Measurements from ENCODE around the gene UGT1A6.

UGT1A6 gene

DNA sequence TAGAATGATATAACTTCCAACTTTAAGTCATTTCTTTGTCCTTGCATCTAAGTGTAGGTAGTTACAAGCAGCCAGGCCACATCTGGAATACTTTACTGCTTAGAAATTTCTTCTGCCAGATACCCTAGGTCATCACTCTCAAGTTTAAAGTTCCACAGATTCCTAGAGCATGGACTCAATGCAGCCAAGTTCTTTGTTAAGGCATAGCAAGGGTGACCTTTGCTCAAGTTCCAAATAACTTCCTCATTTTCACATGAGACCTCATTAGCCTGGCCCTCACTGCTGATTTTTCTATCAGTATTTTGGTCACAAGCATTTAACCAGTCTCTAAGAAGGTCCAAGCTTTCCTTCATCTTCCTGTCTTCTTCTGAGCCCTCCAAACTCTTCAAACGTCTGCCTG lies 28.8 kb upstream of the UGT1A6 start:
- no peaks in the 10 kb centered on the region for H3K9me3 ChIP-seq (ENCODE audit: severe bottlenecking)
- TF ChIP-seq, protein P1, sequence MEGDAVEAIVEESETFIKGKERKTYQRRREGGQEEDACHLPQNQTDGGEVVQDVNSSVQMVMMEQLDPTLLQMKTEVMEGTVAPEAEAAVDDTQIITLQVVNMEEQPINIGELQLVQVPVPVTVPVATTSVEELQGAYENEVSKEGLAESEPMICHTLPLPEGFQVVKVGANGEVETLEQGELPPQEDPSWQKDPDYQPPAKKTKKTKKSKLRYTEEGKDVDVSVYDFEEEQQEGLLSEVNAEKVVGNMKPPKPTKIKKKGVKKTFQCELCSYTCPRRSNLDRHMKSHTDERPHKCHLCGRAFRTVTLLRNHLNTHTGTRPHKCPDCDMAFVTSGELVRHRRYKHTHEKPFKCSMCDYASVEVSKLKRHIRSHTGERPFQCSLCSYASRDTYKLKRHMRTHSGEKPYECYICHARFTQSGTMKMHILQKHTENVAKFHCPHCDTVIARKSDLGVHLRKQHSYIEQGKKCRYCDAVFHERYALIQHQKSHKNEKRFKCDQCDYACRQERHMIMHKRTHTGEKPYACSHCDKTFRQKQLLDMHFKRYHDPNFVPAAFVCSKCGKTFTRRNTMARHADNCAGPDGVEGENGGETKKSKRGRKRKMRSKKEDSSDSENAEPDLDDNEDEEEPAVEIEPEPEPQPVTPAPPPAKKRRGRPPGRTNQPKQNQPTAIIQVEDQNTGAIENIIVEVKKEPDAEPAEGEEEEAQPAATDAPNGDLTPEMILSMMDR (IDR thresholded peaks at IDR 0.05; ENCODE audit: poor library complexity, severe bottlenecking), result no peak
- H3K4me3 ChIP-seq (ENCODE audit: severe bottlenecking), result no peak overlapping the region
- ATAC-seq (ENCODE audit: low read depth) (no peak), DNase-seq (ENCODE audit: low spot score) (no peak)
- no peak overlapping the region for H3K27ac ChIP-seq (ENCODE audit: poor library complexity, severe bottlenecking)
- no peaks in the 10 kb centered on the region for H3K4me1 ChIP-seq (ENCODE audit: insufficient read depth, poor library complexity, severe bottlenecking)
- no peaks in the 10 kb centered on the region for H3K36me3 ChIP-seq (ENCODE audit: low read depth)
- no peaks in the 10 kb centered on the region for H3K27me3 ChIP-seq (ENCODE audit: insufficient read depth, poor library complexity, severe bottlenecking)

DNA sequence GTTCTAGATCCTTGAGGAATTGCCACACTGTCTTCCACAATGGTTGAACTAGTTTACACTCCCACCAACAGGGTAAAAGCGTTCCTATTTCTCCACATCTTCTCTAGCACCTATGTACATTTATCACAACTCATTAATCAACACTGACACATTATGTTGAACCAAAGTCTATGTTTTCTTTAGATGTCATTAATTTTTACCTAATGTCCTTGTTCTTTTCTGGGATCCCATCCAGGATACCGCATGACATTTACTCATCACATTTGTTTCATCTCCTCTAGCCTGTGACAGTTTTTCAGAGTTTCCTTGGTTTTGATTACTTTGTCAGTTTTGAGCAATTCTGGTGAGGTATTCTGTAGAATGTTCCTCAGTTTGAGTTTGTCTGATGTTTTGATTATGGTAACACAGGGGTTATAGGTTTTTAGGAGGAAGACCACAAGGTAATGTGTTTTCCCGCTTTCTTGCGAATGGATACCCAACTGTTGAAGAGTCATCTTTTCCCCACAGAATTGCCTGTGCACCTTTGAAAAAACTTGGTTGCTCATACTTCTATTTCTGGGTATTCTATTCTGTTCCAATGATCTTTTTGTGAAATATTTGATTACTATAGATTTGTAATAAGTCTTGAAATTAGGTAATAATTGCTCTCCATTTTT lies 24.0 kb upstream of the UGT1A6 start:
- Histone ChIP-seq H3K4me1 (ENCODE audit: insufficient read depth, poor library complexity, severe bottlenecking) (no peaks in the 10 kb centered on the region), H3K27ac (ENCODE audit: poor library complexity, severe bottlenecking) (no peak overlapping the region), H3K36me3 (ENCODE audit: low read depth) (no peaks in the 10 kb centered on the region), H3K27me3 (ENCODE audit: insufficient read depth, poor library complexity, severe bottlenecking) (no peaks in the 10 kb centered on the region), H3K4me3 (ENCODE audit: severe bottlenecking) (no peak overlapping the region), H3K9me3 (ENCODE audit: severe bottlenecking) (no peaks in the 10 kb centered on the region)
- DNase-seq (ENCODE audit: low spot score), result no peak
- ATAC-seq (ENCODE audit: low read depth), result no peak
- TF ChIP-seq, protein P1 (IDR thresholded peaks at IDR 0.05; ENCODE audit: poor library complexity, severe bottlenecking), result no peak

DNA sequence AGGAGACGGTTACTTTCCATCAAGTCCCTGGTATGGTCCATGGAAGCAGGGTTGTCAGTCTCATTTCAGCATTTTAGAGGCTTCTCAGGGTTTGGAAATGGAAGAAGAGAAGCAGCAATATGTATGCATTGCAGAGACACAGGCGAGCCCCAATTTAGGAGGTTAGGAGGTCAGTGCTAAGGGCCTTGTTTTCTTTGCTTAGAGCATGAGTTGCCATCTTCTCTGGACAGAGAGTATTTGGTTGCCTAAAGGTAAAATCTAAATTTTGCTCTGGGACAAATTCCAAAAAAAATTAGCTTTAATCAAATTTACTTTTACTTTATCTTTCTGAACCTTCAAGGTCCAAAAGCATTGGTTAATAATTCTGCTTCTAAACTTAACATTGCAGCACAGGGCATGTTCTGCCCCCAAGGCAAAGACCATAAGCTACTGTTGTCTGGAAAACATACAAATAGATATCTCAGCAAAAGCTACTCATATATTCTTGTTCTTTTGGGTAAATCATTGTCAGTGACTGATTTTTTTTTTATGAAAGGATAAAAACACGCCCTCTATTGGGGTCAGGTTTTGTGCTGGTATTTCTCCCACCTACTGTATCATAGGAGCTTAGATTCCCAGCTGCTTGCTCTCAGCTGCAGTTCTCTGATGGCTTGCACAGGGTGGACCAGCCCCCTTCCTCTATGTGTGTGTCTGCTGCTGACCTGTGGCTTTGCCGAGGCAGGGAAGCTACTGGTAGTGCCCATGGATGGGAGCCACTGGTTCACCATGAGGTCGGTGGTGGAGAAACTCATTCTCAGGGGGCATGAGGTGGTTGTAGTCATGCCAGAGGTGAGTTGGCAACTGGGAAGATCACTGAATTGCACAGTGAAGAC lies 21.2 kb upstream of the UGT1A6 start, which contains the start of gene UGT1A9:
Gene UGT1A9, plus strand, starts transcription at position 609 of the 872 bp plus-strand sequence. Its CDS starts 37 bp downstream, at position 646.
- no peaks in the 10 kb centered on the region for H3K9me3 ChIP-seq (ENCODE audit: severe bottlenecking)
- no peaks in the 10 kb centered on the region for H3K36me3 ChIP-seq (ENCODE audit: low read depth)
- no peaks in the 10 kb centered on the region for H3K4me1 ChIP-seq (ENCODE audit: insufficient read depth, poor library complexity, severe bottlenecking)
- no peak within 1 kb of the TSS for H3K27ac ChIP-seq (ENCODE audit: poor library complexity, severe bottlenecking)
- DNase-seq (ENCODE audit: low spot score), result no peak
- TF ChIP-seq, protein P1 (IDR thresholded peaks at IDR 0.05; ENCODE audit: poor library complexity, severe bottlenecking), result no peak
- H3K27me3 ChIP-seq (ENCODE audit: insufficient read depth, poor library complexity, severe bottlenecking), result no peaks in the 10 kb centered on the region
- ATAC-seq (ENCODE audit: low read depth), result no peak
- no peak within 1 kb of the TSS for H3K4me3 ChIP-seq (ENCODE audit: severe bottlenecking)

DNA sequence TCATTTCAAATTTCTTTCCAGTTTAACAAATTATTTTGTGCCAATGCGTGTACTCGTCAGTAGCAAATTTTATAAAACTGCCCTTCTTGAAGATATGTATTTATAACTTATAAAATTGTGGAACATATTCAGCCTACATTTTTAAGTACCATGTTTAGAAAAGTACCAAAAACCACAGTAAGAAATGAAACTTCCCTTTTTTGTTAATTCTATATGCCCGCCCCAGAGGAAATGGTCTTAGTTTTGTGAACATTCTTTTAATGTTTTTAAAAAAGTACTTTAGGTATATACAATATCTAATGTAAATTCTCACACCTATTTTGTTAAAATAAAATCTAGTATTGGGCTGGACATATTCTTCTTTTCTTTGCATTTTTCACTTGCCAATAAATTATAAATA lies 19.8 kb upstream of the UGT1A6 start:
- H3K27me3 ChIP-seq (ENCODE audit: insufficient read depth, poor library complexity, severe bottlenecking), result no peaks in the 10 kb centered on the region
- ATAC-seq (ENCODE audit: low read depth) (no peak), DNase-seq (ENCODE audit: low spot score) (no peak)
- no peaks in the 10 kb centered on the region for H3K36me3 ChIP-seq (ENCODE audit: low read depth)
- no peak overlapping the region for H3K4me3 ChIP-seq (ENCODE audit: severe bottlenecking)
- no peaks in the 10 kb centered on the region for H3K4me1 ChIP-seq (ENCODE audit: insufficient read depth, poor library complexity, severe bottlenecking)
- H3K27ac ChIP-seq (ENCODE audit: poor library complexity, severe bottlenecking), result no peak overlapping the region
- H3K9me3 ChIP-seq (ENCODE audit: severe bottlenecking), result no peaks in the 10 kb centered on the region
- TF ChIP-seq, protein P1 (IDR thresholded peaks at IDR 0.05; ENCODE audit: poor library complexity, severe bottlenecking), result no peak

Data from RWPE2 (cell line).